DMS 273 (cell line): ENCODE measurements around the gene TMEM256.

Experiments used
- DNase-seq: peaks from one replicate; lab custom pipeline; 2025; ENCODE audit not compliant: unreplicated experiment; lab: John Stamatoyannopoulos, UW

Gene TMEM256

DNA sequence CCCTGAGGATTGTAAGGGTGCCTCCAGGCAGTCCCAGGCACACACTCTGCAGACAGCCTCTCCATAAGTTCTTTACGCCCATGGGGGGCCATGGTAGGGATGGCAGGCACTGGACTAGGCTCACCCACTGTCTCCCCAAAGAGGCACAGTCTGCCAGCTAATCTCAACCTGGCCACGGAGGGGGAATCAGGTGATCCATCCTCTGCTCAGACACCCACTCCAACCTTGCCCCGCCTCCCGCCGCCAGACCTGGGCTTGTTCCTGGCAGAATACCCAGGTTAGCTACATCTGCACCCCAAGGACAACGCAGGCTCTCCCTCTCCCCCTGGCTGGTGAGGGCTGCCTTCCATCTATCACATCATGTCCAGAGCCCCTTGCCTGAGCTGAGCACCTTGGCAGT is 5.0 kb upstream of the TMEM256 start:
- no peak for DNase-seq

DNA sequence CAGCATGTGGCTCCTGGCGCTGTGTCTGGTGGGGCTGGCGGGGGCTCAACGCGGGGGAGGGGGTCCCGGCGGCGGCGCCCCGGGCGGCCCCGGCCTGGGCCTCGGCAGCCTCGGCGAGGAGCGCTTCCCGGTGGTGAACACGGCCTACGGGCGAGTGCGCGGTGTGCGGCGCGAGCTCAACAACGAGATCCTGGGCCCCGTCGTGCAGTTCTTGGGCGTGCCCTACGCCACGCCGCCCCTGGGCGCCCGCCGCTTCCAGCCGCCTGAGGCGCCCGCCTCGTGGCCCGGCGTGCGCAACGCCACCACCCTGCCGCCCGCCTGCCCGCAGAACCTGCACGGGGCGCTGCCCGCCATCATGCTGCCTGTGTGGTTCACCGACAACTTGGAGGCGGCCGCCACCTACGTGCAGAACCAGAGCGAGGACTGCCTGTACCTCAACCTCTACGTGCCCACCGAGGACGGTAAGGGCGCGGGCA is 4.4 kb upstream of the TMEM256 start:
- no peak for DNase-seq

DNA sequence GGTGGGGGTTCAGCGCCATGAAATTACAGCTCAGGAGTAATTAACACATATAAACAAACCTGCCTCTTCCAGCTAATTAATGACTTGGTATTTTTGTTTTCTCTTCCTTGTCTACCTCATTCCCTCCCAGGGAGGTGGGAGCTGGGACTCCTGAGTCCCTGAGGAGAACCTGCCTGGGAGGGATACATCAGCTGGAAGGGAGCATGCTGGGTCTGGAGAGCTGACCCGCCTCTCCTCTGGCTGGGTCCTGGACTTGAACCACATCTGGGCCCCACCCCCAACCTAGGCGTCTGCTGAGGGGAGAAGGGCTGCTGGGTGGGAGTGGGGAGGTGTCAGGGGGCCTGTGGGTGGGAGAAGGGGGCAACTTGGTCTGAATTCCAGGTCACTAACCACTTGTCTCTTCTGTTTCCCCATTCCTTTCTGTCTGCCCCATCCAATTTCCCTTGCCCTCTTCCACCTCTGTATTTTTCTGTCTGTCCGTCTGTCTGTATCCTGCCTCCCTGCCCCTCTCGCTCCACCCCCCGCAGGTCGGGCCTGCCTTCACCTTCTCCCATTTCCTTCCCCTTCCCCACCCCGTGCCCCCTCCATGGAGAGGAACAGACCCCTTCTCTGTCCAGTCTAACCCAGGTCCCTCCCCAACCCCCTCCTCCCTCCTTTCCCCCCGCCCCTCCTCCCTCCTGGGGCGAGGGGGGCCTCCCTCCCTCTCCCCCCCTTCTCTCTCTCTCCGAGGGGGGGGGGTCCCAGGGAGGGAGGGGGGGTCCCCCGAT is 3.8 kb upstream of the TMEM256 start, which contains the start of gene NLGN2:
TSS of gene NLGN2 (plus strand) at position 361 of the 767 bp plus-strand sequence. CDS start 411 bp downstream, outside the sequence.
- DNase-seq: no peak

GRCh38 chr17:7407082-7407481 is 3.2 kb upstream of the TMEM256 start:
- DNase-seq: no peak

DNA sequence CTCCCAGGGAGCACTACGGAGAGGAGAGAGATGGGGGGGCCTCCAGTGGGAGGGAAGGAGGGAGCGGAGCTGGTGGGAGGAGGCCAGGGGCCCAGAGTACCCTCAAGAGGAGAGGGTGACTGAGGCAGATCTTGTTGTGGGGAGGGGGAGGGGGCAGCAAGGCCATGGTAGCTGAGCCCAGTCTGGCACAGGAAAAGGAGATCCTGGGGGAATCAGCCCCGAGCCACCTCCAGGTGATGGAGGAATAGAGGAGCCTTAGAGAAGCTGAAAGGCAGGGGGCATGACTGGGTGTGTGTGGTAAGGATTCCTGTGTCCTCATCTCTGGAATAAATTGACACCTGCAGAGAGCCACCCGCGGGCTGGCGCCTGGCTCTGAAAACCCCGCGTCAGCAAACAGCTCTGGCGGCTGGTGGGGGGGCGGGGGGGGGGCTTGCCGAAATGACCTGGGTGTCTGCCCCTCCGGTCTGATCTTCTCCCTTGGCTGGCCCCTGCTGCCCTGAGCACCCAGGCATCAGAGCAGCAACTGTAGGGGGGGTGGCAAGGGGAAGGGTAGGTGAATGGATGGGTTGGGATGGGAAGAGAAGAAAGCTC is 2.4 kb upstream of the TMEM256 start:
- DNase-seq: no peak

- no peak for DNase-seq
Measured at GRCh38 chr17:7405350-7406234, 1.7 kb upstream of the TMEM256 start.

DNA sequence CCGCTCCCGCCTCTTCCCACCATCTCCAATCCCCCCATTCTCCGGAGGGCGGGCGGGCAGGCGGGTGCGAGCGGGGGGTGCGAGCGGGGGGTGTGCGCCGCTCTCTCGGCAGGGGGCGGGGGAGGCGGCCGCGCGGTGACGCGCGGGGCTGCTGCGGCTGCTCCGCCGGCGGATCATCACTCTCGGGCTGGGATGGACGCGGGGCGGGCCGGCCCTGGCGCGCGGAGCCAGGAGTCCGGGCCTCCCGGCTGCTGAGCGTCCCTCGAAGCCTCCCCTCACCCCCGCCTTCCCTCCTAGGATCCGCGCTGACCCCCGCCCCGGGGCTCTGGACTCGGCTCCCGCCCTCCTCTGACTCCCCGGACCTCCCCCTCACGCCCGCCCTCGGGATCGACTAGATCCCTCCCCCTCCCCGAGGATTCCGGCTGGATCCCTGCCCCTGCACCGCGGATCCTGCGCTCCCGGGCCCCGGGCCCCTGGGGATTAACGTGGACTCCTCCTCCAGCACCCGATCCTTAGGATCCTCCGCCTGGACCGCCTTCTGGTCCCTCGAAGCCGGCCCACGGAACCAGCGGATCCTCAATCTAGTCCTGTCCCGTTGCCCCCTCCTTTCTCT is 946 bp upstream of the TMEM256 start:
- DNase-seq: peak; percentile 60

GRCh38 chr17:7403727-7403976 is 245 bp downstream of the TMEM256 start:
- peak; percentile 80 for DNase-seq

- DNase-seq: peak; percentile 70
Measured at GRCh38 chr17:7403043-7403726, 712 bp downstream of the TMEM256 start.

DNA sequence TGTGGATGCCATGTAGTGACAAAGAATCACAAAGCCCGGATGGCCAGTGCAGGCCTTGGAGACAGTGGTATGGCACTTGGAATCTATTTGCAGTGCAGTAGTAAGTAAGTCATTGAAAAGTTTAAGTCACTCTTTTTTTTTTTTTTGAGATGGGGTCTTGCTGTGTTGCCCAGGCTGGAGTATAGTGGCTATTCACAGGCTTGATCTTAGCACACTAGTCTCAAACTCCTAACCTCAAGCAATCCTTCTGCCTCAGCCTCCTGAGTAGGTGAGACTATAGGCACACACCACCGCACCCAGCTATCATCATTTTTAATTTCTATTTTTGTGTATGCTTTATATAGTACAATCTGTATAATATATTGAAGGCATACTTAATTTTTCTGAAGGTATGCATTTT is 5.3 kb downstream of the TMEM256 start:
- DNase-seq: no peak

GRCh38 chr17:7396147-7396546 is 7.8 kb downstream of the TMEM256 start:
- DNase-seq: no peak

DNA sequence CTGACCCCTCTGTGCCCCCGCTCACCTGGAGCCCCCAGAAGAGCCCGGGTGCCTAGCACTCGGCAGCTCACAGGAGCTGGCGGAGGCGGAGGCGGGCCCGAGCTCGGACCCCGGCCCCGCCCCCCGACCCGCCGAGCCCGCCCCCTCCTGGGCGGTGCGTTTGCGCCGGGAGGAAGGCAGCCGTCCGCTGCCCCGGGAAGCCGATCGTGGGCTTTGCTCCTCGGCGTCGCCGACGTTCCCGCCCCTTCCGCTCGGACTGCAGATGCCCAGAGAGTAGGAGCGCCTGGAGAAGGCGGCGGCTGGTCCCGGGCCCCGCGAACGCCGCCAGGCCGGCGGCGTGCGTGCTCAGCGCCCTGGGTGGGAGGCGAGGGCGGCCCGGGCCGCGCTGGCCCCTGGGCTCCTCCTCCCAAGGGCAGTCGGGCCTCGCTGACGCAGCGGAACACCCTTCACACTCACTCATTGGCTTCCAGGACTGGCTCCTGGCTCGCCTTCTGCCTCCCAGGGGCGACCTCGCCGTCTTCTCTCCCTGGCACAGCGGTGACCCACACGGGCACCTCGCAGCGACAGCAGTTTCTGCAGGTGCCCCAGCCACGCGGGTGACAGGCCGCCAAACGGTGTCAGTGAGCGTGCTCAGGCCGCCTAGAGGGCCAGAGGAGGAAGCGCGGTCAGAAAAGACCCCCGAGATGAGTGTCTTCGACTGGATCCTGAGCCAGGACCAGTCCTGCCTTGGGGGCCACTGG is 9.3 kb downstream of the TMEM256 start, which contains the start of gene PLSCR3:
TSS of gene PLSCR3 (minus strand) at position 74 of the 740 bp plus-strand sequence. CDS start 415 bp downstream, outside the sequence.
- peak; percentile 84 for DNase-seq

GRCh38 chr17:7393613-7394451 is 10.1 kb downstream of the TMEM256 start:
- peak; percentile 68 for DNase-seq

DNA sequence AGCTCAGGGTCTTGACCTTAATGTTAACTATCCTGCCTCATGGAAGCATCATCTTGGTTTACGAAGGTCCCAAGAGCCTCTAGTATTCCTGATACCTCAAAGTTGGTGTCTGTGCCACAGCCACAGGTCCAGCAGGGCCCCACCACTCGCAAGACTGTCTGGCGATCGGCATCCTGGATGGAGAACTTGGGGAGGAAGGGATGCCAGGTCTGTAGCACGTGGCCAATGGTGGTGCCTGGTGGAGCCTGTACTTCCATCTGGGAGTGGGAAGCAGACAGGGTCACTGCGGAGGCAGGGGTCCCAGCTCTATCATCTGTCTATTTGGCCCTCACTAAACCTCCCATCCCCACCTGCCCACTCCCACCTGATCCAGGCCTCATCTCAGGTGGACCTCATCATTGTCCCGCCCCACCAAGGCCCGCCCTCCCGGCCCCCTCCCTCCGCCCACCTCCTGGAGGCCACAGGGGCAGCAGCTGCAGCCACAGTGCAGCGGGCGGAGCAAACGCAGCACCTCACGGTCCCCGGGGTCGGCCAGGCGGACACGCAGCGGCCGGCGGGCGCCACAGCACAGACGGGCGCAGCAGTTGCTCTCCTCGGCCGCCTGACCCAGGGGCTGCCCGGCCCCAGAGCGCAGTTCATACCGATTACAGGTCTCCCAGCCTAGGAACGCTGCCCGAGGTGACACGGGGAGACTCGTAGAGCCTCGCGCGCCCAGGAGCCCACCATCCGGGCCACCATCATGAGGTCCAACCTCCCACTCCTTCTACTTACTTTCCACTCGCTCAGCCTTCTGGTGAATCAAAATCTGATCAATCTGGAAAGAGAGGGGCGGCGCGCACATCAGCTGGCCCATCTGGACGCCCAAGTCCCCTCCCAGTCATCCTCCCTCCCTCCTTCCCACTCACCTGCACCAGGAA is 10.9 kb downstream of the TMEM256 start:
- no peak for DNase-seq

GRCh38 chr17:7391307-7391706 is 12.6 kb downstream of the TMEM256 start:
- no peak for DNase-seq

GRCh38 chr17:7389924-7390910 is 13.7 kb downstream of the TMEM256 start:
- no peak for DNase-seq

- no peak for DNase-seq
Measured at GRCh38 chr17:7388856-7389255, 15.0 kb downstream of the TMEM256 start.
